Neural cell (in vitro differentiated cells): ENCODE results near the gene BRSK2.

ENCODE experiments used
- CTCF ChIP-seq: fragments of 450-650 bp; IDR thresholded peaks from 2 replicates; pipeline ENCODE4 v1.5.1; 2014; ENCODE audit warnings: antibody characterized with exemption, mild to moderate bottlenecking, moderate library complexity; ENCODE audit not compliant: poor library complexity, severe bottlenecking
- EZH2 ChIP-seq: fragments of 200-600, 300-800 bp; shearing (Covaris generic), sonication (generic); IDR thresholded peaks from 2 replicates; pipeline ENCODE4 v1.6.1; 2014; ENCODE audit warnings: antibody characterized with exemption, low read length, borderline replicate concordance, mild to moderate bottlenecking; ENCODE audit not compliant: insufficient read depth, poor library complexity, severe bottlenecking
- MXI1 ChIP-seq: fragments of 450-650 bp; conservative IDR thresholded peaks from 2 replicates; pipeline ENCODE4 v1.6.1; 2014; ENCODE audit warnings: antibody characterized with exemption, mild to moderate bottlenecking; ENCODE audit not compliant: poor library complexity, severe bottlenecking
- TAF1 ChIP-seq: IDR thresholded peaks from 2 replicates; pipeline ENCODE4 v1.6.1; 2012; ENCODE audit warnings: low read depth
- TF ChIP-seq, protein P1 (sequence below): IDR thresholded peaks from 2 replicates; pipeline ENCODE4 v1.6.1; 2012; ENCODE audit warnings: borderline replicate concordance

GRCh38 chr11:1478544-1478943, 88.8 kb downstream of the BRSK2 start:
- TF ChIP-seq CTCF (no peak), EZH2 (no peak), MXI1 (no peak), TAF1 (no peak)
- TF ChIP-seq, protein P1, sequence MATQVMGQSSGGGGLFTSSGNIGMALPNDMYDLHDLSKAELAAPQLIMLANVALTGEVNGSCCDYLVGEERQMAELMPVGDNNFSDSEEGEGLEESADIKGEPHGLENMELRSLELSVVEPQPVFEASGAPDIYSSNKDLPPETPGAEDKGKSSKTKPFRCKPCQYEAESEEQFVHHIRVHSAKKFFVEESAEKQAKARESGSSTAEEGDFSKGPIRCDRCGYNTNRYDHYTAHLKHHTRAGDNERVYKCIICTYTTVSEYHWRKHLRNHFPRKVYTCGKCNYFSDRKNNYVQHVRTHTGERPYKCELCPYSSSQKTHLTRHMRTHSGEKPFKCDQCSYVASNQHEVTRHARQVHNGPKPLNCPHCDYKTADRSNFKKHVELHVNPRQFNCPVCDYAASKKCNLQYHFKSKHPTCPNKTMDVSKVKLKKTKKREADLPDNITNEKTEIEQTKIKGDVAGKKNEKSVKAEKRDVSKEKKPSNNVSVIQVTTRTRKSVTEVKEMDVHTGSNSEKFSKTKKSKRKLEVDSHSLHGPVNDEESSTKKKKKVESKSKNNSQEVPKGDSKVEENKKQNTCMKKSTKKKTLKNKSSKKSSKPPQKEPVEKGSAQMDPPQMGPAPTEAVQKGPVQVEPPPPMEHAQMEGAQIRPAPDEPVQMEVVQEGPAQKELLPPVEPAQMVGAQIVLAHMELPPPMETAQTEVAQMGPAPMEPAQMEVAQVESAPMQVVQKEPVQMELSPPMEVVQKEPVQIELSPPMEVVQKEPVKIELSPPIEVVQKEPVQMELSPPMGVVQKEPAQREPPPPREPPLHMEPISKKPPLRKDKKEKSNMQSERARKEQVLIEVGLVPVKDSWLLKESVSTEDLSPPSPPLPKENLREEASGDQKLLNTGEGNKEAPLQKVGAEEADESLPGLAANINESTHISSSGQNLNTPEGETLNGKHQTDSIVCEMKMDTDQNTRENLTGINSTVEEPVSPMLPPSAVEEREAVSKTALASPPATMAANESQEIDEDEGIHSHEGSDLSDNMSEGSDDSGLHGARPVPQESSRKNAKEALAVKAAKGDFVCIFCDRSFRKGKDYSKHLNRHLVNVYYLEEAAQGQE, result no peak
